ENCODE measurements around the gene PDCD11.
"Not testable (repeated sequence)": the region's sequence is repeated elsewhere in the genome, so short reads cannot be mapped to it uniquely, and the experiment has no call there.

The PDCD11 gene

GRCh38 chr10:103396067-103396788 lies at the start of gene PDCD11, which contains the start of gene ATP5MK:
Gene PDCD11 (plus strand): TSS chr10:103396626. CDS start chr10:103398427, 1,801 bp downstream.
Gene ATP5MK (minus strand): TSS chr10:103396475. CDS start chr10:103392457, 4,018 bp downstream.
- peak; percentile 95 to 98 for DNase-seq

GRCh38 chr10:103350175-103350516 lies 46.3 kb upstream of the PDCD11 start:
- DNase-seq: no peak

- peak; percentile 80 to 83 for DNase-seq
Observed at GRCh38 chr10:103350517-103351260, 45.7 kb upstream of the PDCD11 start, which contains the start of gene PCGF6. Gene PCGF6 (minus strand): TSS chr10:103351140. CDS start chr10:103351066, 74 bp downstream.

GRCh38 chr10:103353281-103353680 lies 43.1 kb upstream of the PDCD11 start:
- no peak for DNase-seq

- DNase-seq: not testable (repeated sequence)
Observed at GRCh38 chr10:103354567-103354966, 41.9 kb upstream of the PDCD11 start.

- DNase-seq: no peak
Observed at GRCh38 chr10:103355906-103356599, 40.4 kb upstream of the PDCD11 start.

GRCh38 chr10:103359493-103359892 lies 36.9 kb upstream of the PDCD11 start:
- DNase-seq: not testable (repeated sequence)

GRCh38 chr10:103360791-103361190 lies 35.6 kb upstream of the PDCD11 start:
- not testable (repeated sequence) for DNase-seq

- no peak for DNase-seq
Observed at GRCh38 chr10:103367379-103367781, 29.0 kb upstream of the PDCD11 start.

GRCh38 chr10:103367782-103368518 lies 28.5 kb upstream of the PDCD11 start, which contains the start of gene TAF5:
Gene TAF5 (plus strand): TSS chr10:103367976. CDS start chr10:103367990, 14 bp downstream.
- peak; percentile 89 to 93 for DNase-seq

- DNase-seq: no peak
Observed at GRCh38 chr10:103373544-103373943, 22.9 kb upstream of the PDCD11 start.

GRCh38 chr10:103374263-103374662 lies 22.2 kb upstream of the PDCD11 start:
- DNase-seq: no peak

- no peak for DNase-seq
Observed at GRCh38 chr10:103382769-103383168, 13.7 kb upstream of the PDCD11 start.

GRCh38 chr10:103394180-103394579 lies 2.2 kb upstream of the PDCD11 start:
- DNase-seq: no peak

- DNase-seq: peak in 1 of 2 experiments; percentile 6
Observed at GRCh38 chr10:103395754-103396066, 716 bp upstream of the PDCD11 start.

GRCh38 chr10:103396789-103397087 lies 312 bp downstream of the PDCD11 start:
- no peak for DNase-seq

GRCh38 chr10:103397191-103397825 lies 882 bp downstream of the PDCD11 start:
- DNase-seq: no peak

GRCh38 chr10:103413564-103413963 lies 17.1 kb downstream of the PDCD11 start:
- no peak for DNase-seq

- DNase-seq: no peak
Observed at GRCh38 chr10:103415581-103415980, 19.2 kb downstream of the PDCD11 start.

- peak; percentile 46 to 55 for DNase-seq
Observed at GRCh38 chr10:103416436-103417147, 20.2 kb downstream of the PDCD11 start.

- not testable (repeated sequence) for DNase-seq
Observed at GRCh38 chr10:103417148-103417469, 20.7 kb downstream of the PDCD11 start.

- DNase-seq: no peak
Observed at GRCh38 chr10:103417601-103418000, 21.2 kb downstream of the PDCD11 start.
